Large intestine (tissue), 12 donors: Measurements from ENCODE around the gene FGB. TPM values are rescaled to one million over a fixed set of nuclear protein-coding genes. Genes with fewer than 3 reads are reported as not detected.

Source experiments
- DNase-seq, 2 donors: peaks; one replicate each; pipeline versions ENCODE4 v3.0.0 to v3.0.0-alpha.2; 2013
- H3K27ac ChIP-seq: one replicate; pipeline ENCODE4 v1.5.1; 2013; ENCODE audit warnings: low read length
- H3K27me3 ChIP-seq: 2 replicates; pipeline ENCODE4 v1.6.1; 2013; ENCODE audit warnings: low read length; ENCODE audit not compliant: control insufficient read depth, insufficient read depth
- H3K36me3 ChIP-seq: 2 replicates; pipeline ENCODE4 v1.6.1; 2013; ENCODE audit warnings: low read length; ENCODE audit not compliant: control insufficient read depth, insufficient read depth
- H3K4me1 ChIP-seq: one replicate; pipeline ENCODE4 v1.6.1; 2013; ENCODE audit warnings: low read length; ENCODE audit not compliant: control insufficient read depth, insufficient read depth
- H3K4me3 ChIP-seq: one replicate; pipeline ENCODE4 v1.5.1; 2013; ENCODE audit warnings: low read length
- H3K9me3 ChIP-seq: one replicate; pipeline ENCODE4 v1.6.1; 2013; ENCODE audit warnings: mild to moderate bottlenecking, low read depth, low read length, moderate library complexity; ENCODE audit not compliant: control insufficient read depth
- WGBS: methylation state at CpG from one replicate; pipeline ENCODE4 v1.1.5; 2013; ENCODE audit warnings: low lambda C conversion rate; ENCODE audit not compliant: insufficient coverage; 5-methylcytosine and 5-hydroxymethylcytosine counted together
- long read RNA-seq, 11 donors: transcript quantifications; one replicate each; lab custom pipeline, GENCODE V29; 2026
- polyA plus RNA-seq: library from polyadenylated mRNA; unstranded; fragments of 120-200 nt; gene quantifications from one replicate; pipeline ENCODE4 v1.2.1, GENCODE V29; 2013

The FGB gene
- polyA plus RNA-seq, result 213 TPM
- long read RNA-seq, donor 1, transcript FGB-201 (8 exons, 1,975 nt), result major isoform, 68 of 199 reads
- long read RNA-seq, donor 1, partial matches to known transcripts, result 127 of 199 reads
- long read RNA-seq, donor 1, other reads (novel, unspliced or antisense), result 0 of 199 reads
- long read RNA-seq, donor 2, transcript FGB-201 (8 exons, 1,975 nt), result major isoform, 135 of 215 reads
- long read RNA-seq, donor 2, transcript FGB-204 (3 exons, 574 nt), result minor isoform, 16 of 215 reads
- long read RNA-seq, donor 2, partial matches to known transcripts, result 61 of 215 reads
- long read RNA-seq, donor 2, other reads (novel, unspliced or antisense), result 0 of 215 reads
- long read RNA-seq, donor 3, transcript FGB-201 (8 exons, 1,975 nt), result major isoform, 189 of 387 reads
- long read RNA-seq, donor 3, transcript FGB-204 (3 exons, 574 nt), result minor isoform, 54 of 387 reads
- long read RNA-seq, donor 3, partial matches to known transcripts, result 144 of 387 reads
- long read RNA-seq, donor 3, other reads (novel, unspliced or antisense), result 0 of 387 reads
- long read RNA-seq, donor 4, transcript FGB-201 (8 exons, 1,975 nt), result major isoform, 9 of 28 reads
- long read RNA-seq, donor 4, transcript FGB-204 (3 exons, 574 nt), result minor isoform, 5 of 28 reads
- long read RNA-seq, donor 4, partial matches to known transcripts, result 14 of 28 reads
- long read RNA-seq, donor 4, other reads (novel, unspliced or antisense), result 0 of 28 reads
- long read RNA-seq, donor 5, partial matches to known transcripts, result 0 of 1 reads
- long read RNA-seq, donor 5, other reads (novel, unspliced or antisense), result 0 of 1 reads
- long read RNA-seq, donor 6, transcript FGB-204 (3 exons, 574 nt), result minor isoform, 11 of 89 reads
- long read RNA-seq, donor 6, transcript FGB-201 (8 exons, 1,975 nt), result major isoform, 44 of 89 reads
- long read RNA-seq, donor 6, partial matches to known transcripts, result 34 of 89 reads
- long read RNA-seq, donor 6, other reads (novel, unspliced or antisense), result 0 of 89 reads
- long read RNA-seq, donor 7, transcript FGB-201 (8 exons, 1,975 nt), result major isoform, 17 of 51 reads
- long read RNA-seq, donor 7, transcript FGB-204 (3 exons, 574 nt), result minor isoform, 6 of 51 reads
- long read RNA-seq, donor 7, partial matches to known transcripts, result 28 of 51 reads
- long read RNA-seq, donor 7, other reads (novel, unspliced or antisense), result 0 of 51 reads
- long read RNA-seq, donor 8, transcript FGB-201 (8 exons, 1,975 nt), result major isoform, 125 of 455 reads
- long read RNA-seq, donor 8, transcript FGB-204 (3 exons, 574 nt), result minor isoform, 20 of 455 reads
- long read RNA-seq, donor 8, partial matches to known transcripts, result 307 of 455 reads
- long read RNA-seq, donor 8, other reads (novel, unspliced or antisense), result 0 of 455 reads
- long read RNA-seq, donor 9, transcript FGB-201 (8 exons, 1,975 nt), result major isoform, 104 of 344 reads
- long read RNA-seq, donor 9, transcript FGB-204 (3 exons, 574 nt), result minor isoform, 25 of 344 reads
- long read RNA-seq, donor 9, partial matches to known transcripts, result 214 of 344 reads
- long read RNA-seq, donor 9, other reads (novel, unspliced or antisense), result 0 of 344 reads
- long read RNA-seq, donor 10, transcript FGB-204 (3 exons, 574 nt), result minor isoform, 6 of 138 reads
- long read RNA-seq, donor 10, transcript FGB-201 (8 exons, 1,975 nt), result major isoform, 58 of 138 reads
- long read RNA-seq, donor 10, partial matches to known transcripts, result 74 of 138 reads
- long read RNA-seq, donor 10, other reads (novel, unspliced or antisense), result 0 of 138 reads
- long read RNA-seq, donor 11, transcript FGB-201 (8 exons, 1,975 nt), result major isoform, 62 of 158 reads
- long read RNA-seq, donor 11, transcript FGB-204 (3 exons, 574 nt), result minor isoform, 5 of 158 reads
- long read RNA-seq, donor 11, partial matches to known transcripts, result 90 of 158 reads
- long read RNA-seq, donor 11, other reads (novel, unspliced or antisense), result 0 of 158 reads

DNA sequence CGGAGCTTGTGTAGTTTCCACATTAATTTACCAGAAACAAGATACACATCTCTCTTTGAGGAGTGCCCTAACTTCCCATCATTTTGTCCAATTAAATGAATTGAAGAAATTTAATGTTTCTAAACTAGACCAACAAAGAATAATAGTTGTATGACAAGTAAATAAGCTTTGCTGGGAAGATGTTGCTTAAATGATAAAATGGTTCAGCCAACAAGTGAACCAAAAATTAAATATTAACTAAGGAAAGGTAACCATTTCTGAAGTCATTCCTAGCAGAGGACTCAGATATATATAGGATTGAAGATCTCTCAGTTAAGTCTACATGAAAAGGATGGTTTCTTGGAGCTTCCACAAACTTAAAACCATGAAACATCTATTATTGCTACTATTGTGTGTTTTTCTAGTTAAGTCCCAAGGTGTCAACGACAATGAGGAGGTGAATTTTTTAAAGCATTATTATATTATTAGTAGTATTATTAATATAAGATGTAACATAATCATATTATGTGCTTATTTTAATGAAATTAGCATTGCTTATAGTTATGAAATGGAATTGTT lies at the start of gene FGB:
TSS of gene FGB (plus strand) at position 315 of the 558 bp plus-strand sequence. CDS start at position 323, 8 bp downstream.
- WGBS, result 71% methylated on average over 1 of the region's 2 CpGs
- DNase-seq, result peak in 1 of 2 donors; percentile 67
- Histone ChIP-seq H3K36me3 (peaks cover 8% of the 10 kb centered on the region), H3K27ac (peak within 1 kb of the TSS; percentile 4), H3K27me3 (no peaks in the 10 kb centered on the region), H3K4me1 (peaks cover 14% of the 10 kb centered on the region), H3K4me3 (peak within 1 kb of the TSS; percentile 45), H3K9me3 (no peaks in the 10 kb centered on the region)

- no CpG with 5 or more reads among the region's 1 CpG for WGBS
- H3K36me3 ChIP-seq, result no peaks in the 10 kb centered on the region
Measured at GRCh38 chr4:154516318-154517029, 46.3 kb upstream of the FGB start.

DNA sequence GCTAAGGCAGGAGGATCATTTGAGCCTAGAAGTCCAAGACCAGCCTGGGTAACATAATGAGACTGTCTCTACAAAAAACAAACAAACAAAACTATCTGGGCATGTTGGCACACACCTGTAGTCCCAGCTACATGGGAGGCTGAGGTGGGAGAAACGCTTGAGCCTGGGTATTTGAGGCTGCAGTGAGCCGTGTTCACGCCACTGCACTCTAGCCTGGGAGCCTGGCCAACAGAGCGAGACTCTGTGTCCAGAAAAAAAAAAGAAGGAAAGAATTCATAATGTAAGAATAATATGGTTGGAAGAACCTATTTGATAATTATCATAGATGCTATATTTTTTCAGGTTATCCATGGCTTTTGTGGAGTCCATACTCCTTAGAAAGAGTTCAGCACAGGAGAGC lies 45.2 kb upstream of the FGB start:
- 83% methylated on average over 1 of the region's 4 CpGs for WGBS
- Histone ChIP-seq H3K27ac (no peak overlapping the region), H3K36me3 (no peaks in the 10 kb centered on the region), H3K4me1 (no peaks in the 10 kb centered on the region), H3K4me3 (no peak overlapping the region), H3K27me3 (peaks cover 16% of the 10 kb centered on the region), H3K9me3 (no peaks in the 10 kb centered on the region)
- DNase-seq, result no peak

More at GRCh38 chr4:154516318-154517029, 46.3 kb upstream of the FGB start:
- H3K9me3 ChIP-seq, result no peaks in the 10 kb centered on the region
- H3K4me1 ChIP-seq, result no peaks in the 10 kb centered on the region
- DNase-seq, result no peak
- H3K4me3 ChIP-seq, result no peak overlapping the region
- H3K27me3 ChIP-seq, result peaks cover 18% of the 10 kb centered on the region
- no peak overlapping the region for H3K27ac ChIP-seq

GRCh38 chr4:154519214-154519613 lies 43.6 kb upstream of the FGB start:
- Histone ChIP-seq H3K4me3 (no peak overlapping the region), H3K27ac (no peak overlapping the region), H3K4me1 (no peaks in the 10 kb centered on the region), H3K36me3 (no peaks in the 10 kb centered on the region), H3K27me3 (peaks cover 9% of the 10 kb centered on the region), H3K9me3 (no peaks in the 10 kb centered on the region)
- DNase-seq, result no peak
- WGBS, result 90% methylated on average over 2 of the region's 4 CpGs

DNA sequence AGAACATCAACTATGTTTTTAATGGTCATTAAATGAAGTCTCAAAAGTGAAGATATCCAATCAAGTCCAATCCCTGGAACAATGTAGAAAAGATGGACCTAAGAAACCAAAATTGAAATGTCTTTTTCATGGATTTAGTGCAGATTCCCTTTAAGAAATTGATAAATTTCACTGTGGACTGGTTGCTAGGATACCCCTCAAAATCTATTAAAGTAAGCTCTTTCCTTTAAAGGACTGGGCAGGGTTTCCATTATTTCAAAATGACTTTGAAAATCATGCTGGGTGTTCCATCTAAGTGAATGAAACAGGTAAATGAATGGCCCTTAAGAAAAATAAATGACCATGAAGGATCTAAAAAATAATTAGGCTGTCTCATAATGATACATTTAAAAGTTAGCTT lies 41.2 kb upstream of the FGB start:
- Histone ChIP-seq H3K4me3 (no peak overlapping the region), H3K4me1 (no peaks in the 10 kb centered on the region), H3K27ac (no peak overlapping the region), H3K9me3 (no peaks in the 10 kb centered on the region), H3K27me3 (peaks cover 11% of the 10 kb centered on the region), H3K36me3 (no peaks in the 10 kb centered on the region)
- DNase-seq, result no peak

- DNase-seq, result no peak
- Histone ChIP-seq H3K27me3 (peaks cover 4% of the 10 kb centered on the region), H3K27ac (no peak overlapping the region), H3K4me3 (no peak overlapping the region), H3K36me3 (no peaks in the 10 kb centered on the region), H3K4me1 (no peaks in the 10 kb centered on the region), H3K9me3 (no peaks in the 10 kb centered on the region)
- 10% methylated on average over 2 of the region's 2 CpGs for WGBS
Measured at GRCh38 chr4:154526151-154526550, 36.7 kb upstream of the FGB start.

GRCh38 chr4:154527308-154527707 lies 35.5 kb upstream of the FGB start:
- WGBS, result no CpG with 5 or more reads among the region's 4 CpGs
- Histone ChIP-seq H3K4me1 (no peaks in the 10 kb centered on the region), H3K36me3 (no peaks in the 10 kb centered on the region), H3K9me3 (no peaks in the 10 kb centered on the region), H3K27me3 (peaks cover 4% of the 10 kb centered on the region), H3K4me3 (no peak overlapping the region), H3K27ac (no peak overlapping the region)
- DNase-seq, result no peak

DNA sequence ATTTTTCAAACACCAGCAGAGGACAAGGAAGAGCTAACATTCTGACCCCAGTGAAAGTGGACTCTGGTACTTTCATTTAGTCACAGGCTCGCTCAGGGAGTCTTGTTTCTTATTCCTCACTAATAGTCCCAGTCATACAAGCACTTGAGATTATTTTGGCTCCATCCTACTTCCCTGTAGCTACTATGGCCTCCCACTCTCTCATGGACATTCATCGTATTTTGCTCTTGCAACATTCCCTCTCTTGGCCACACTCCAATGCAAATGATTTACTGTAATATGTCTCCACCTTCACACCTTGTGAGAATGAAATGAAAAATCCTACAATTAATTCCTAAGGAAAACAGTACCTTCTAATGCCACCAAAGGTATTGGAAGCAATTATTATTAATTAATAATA lies 33.9 kb upstream of the FGB start:
- Histone ChIP-seq H3K36me3 (no peaks in the 10 kb centered on the region), H3K27me3 (peaks cover 4% of the 10 kb centered on the region), H3K27ac (no peak overlapping the region), H3K9me3 (no peaks in the 10 kb centered on the region), H3K4me3 (no peak overlapping the region), H3K4me1 (no peaks in the 10 kb centered on the region)
- DNase-seq, result no peak
- WGBS, result 63% methylated on average over 2 of the region's 2 CpGs
